Progenitor cell of endocrine pancreas (in vitro differentiated cells): Measurements from ENCODE around the gene ARL5B. TPM values are rescaled to one million over a fixed set of nuclear protein-coding genes. Genes with fewer than 3 reads are reported as not detected.

Experiments used
- DNase-seq: peaks from one replicate; pipeline ENCODE4 v3.0.0; 2021; ENCODE audit warnings: low spot score; ENCODE audit not compliant: unreplicated experiment
- H3K27ac Mint-ChIP-seq: 2 replicates; pipeline ENCODE4 v1.8.0; 2021; ENCODE audit warnings: mild to moderate bottlenecking, moderate library complexity, mixed read lengths
- H3K27me3 Mint-ChIP-seq: 2 replicates; pipeline ENCODE4 v1.8.0; 2021; ENCODE audit warnings: mixed read lengths
- H3K36me3 Mint-ChIP-seq: 2 replicates; pipeline ENCODE4 v1.8.0; 2022; ENCODE audit warnings: mixed read lengths; ENCODE audit not compliant: insufficient read depth
- H3K4me1 Mint-ChIP-seq: 2 replicates; pipeline ENCODE4 v1.8.0; 2021; ENCODE audit warnings: low read depth, mixed read lengths
- H3K4me3 Mint-ChIP-seq: 2 replicates; pipeline ENCODE4 v1.8.0; 2021; ENCODE audit warnings: low read depth, mild to moderate bottlenecking, moderate library complexity, mixed read lengths
- H3K9me3 Mint-ChIP-seq: 2 replicates; pipeline ENCODE4 v1.8.0; 2021; ENCODE audit warnings: low read depth, mixed read lengths
- total RNA-seq: library from RNA; stranded (reverse); gene quantifications from 2 replicates; pipeline ENCODE4 v1.2.1, GENCODE V29; 2021
- TF ChIP-seq, protein P1 (sequence below): fragments of 200-600 bp; sonication (generic); IDR thresholded peaks from one replicate; pipeline ENCODE4 v1.5.0; 2021; ENCODE audit warnings: antibody characterized with exemption, mild to moderate bottlenecking; ENCODE audit not compliant: unreplicated experiment

Gene ARL5B
- total RNA-seq, 1 donor from 2014 or later = 54.2 TPM

DNA sequence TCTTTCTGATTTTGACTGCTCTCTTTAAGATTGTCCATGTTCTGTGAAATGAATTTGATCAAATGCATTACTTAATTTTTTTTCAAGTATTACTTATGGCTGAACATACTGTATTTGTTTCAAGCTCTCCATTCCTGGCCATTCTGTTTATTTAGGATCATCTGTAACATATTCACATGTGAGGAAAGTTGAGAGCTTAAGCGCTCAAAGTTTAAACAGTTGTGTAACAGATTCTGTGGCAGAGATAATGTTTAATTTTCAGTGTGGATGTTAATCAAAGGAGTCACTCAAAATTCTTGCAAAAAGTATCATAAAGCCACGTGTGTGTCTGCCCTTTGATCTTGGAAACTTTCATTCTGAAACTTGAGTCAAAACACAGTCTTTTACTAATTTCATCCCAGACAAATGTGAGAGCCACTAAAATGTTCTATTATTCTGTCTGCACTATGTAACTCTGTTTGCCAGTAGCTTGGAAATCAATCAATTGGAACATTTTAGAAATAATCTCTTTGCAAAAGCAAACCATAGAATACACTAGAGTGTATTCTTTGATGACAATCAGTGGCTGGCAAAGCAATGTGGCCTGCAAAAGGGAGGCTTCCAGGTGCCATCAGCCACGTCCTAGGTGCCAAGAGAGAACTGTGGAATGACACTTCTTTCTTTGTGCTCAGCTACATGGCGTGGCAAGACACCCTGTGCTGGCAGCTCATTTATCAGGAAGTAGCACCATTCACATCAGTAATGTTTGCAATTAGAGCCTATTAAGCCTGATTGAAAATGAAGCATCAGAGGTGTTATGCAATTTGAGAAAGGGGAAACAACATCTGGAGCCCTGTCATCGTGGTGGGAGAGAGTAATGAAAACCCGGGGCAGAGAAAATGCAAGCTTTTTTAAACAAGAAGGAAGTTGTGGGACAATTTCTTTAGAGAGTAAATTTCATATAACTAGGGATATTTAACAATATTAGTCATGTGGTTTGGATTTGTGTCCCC lies 40.9 kb downstream of the ARL5B start:
- Mint-ChIP-seq H3K27me3 (no peaks in the 10 kb centered on the region), H3K36me3 (no peaks in the 10 kb centered on the region), H3K4me1 (no peaks in the 10 kb centered on the region), H3K27ac (no peak overlapping the region), H3K9me3 (peaks cover 7% of the 10 kb centered on the region), H3K4me3 (no peak overlapping the region)
- TF ChIP-seq, protein P1, sequence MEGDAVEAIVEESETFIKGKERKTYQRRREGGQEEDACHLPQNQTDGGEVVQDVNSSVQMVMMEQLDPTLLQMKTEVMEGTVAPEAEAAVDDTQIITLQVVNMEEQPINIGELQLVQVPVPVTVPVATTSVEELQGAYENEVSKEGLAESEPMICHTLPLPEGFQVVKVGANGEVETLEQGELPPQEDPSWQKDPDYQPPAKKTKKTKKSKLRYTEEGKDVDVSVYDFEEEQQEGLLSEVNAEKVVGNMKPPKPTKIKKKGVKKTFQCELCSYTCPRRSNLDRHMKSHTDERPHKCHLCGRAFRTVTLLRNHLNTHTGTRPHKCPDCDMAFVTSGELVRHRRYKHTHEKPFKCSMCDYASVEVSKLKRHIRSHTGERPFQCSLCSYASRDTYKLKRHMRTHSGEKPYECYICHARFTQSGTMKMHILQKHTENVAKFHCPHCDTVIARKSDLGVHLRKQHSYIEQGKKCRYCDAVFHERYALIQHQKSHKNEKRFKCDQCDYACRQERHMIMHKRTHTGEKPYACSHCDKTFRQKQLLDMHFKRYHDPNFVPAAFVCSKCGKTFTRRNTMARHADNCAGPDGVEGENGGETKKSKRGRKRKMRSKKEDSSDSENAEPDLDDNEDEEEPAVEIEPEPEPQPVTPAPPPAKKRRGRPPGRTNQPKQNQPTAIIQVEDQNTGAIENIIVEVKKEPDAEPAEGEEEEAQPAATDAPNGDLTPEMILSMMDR = no peak
- DNase-seq = no peak

DNA sequence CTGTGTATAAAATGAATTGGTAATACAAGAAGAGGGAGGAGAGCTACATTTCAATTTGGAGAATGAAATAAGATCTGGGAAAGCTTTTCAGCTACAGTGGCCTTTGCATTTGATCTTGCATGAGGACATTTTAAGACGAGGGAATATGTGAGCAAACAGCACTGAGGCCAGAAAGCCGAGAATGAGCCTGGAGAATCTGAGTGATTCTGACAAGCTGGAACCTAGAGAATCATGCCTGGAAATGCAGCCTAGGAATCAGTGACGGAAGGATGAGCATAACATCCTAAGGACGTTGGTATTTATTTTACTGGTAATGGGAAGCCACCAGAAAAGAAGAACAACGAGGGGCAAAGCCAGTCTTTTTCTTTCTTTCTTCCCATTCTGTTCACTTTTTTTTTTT lies 44.3 kb downstream of the ARL5B start:
- Mint-ChIP-seq H3K4me1 (no peaks in the 10 kb centered on the region), H3K36me3 (no peaks in the 10 kb centered on the region), H3K27ac (no peak overlapping the region), H3K27me3 (no peaks in the 10 kb centered on the region), H3K4me3 (no peak overlapping the region), H3K9me3 (no peaks in the 10 kb centered on the region)
- TF ChIP-seq, protein P1 = no peak
- no peak for DNase-seq

DNA sequence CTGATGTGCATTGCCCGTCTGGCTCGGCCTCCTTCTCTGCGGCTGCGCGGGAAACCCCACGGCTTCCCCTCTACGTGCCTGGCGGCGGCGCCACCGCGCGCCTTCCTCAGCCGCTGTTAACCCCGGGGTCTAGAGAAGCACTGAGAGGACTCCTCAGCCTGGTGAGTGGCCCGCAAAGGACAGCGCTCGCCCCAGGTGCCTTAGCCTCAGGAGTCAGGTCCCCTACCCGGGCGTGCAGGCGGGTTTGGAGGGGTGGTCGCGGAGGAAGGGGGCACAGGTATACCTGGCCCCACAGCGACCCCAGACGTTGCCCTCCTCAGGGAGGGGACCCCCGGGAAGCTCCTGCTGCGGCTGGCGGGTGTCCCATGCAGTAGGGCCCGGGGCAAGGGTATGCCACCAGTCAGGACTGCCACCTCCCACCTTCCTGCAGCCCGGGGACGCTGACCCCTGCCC lies 51.0 kb downstream of the ARL5B start:
- no peaks in the 10 kb centered on the region for H3K36me3 Mint-ChIP-seq
- DNase-seq = no peak
- H3K27me3 Mint-ChIP-seq = no peaks in the 10 kb centered on the region
- H3K27ac Mint-ChIP-seq = no peak overlapping the region
- no peak overlapping the region for H3K4me3 Mint-ChIP-seq
- TF ChIP-seq, protein P1 = no peak
- no peaks in the 10 kb centered on the region for H3K9me3 Mint-ChIP-seq
- H3K4me1 Mint-ChIP-seq = no peaks in the 10 kb centered on the region

DNA sequence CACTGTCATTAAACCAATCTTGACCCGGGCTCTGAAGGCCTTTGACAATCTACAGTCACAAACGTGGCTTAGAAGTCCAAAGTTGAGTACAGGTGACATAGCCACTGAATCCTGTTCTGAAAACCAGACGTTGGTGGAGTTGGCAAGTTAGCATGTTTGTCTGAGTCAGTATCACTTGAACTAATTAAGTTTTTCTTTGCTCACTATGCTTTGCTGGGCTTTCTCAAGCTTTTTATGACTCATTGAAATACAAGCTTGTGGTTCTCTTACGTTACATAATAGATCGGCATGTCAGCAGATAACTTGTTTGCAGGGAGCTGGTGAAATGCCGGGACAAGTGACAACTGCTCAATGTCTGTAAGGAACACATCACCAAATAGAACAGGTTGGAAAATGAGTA lies 53.8 kb downstream of the ARL5B start:
- H3K27me3 Mint-ChIP-seq = no peaks in the 10 kb centered on the region
- no peak for DNase-seq
- H3K4me3 Mint-ChIP-seq = no peak overlapping the region
- no peaks in the 10 kb centered on the region for H3K36me3 Mint-ChIP-seq
- H3K4me1 Mint-ChIP-seq = no peaks in the 10 kb centered on the region
- H3K27ac Mint-ChIP-seq = no peak overlapping the region
- H3K9me3 Mint-ChIP-seq = no peaks in the 10 kb centered on the region
- TF ChIP-seq, protein P1 = no peak

DNA sequence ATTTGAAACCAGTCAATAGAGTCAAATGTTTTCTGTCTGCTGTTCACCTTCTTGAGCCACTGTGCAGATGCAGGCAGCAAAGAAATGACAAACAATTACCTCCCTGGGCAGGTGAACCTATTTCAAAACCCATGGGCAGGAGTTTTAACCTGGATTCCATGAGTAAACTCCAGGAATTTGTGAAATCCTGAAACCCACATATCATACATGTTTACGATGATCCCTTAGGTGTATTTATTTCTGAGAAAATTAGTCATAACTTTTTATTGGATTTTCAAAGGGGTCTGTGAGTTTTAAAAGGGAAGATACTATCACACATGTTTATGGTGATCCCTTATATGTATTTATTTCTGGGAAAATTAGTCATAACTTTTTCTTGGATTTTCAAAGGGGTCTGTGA lies 59.8 kb downstream of the ARL5B start:
- no peaks in the 10 kb centered on the region for H3K36me3 Mint-ChIP-seq
- H3K27me3 Mint-ChIP-seq = no peaks in the 10 kb centered on the region
- H3K27ac Mint-ChIP-seq = no peak overlapping the region
- H3K4me3 Mint-ChIP-seq = no peak overlapping the region
- DNase-seq = no peak
- TF ChIP-seq, protein P1 = no peak
- H3K4me1 Mint-ChIP-seq = peaks cover 25% of the 10 kb centered on the region
- no peaks in the 10 kb centered on the region for H3K9me3 Mint-ChIP-seq
